ENCODE measurements around the gene ZNF408. TPM values are rescaled to one million over a fixed set of nuclear protein-coding genes. Genes with fewer than 3 reads are reported as not detected.

ZNF408 gene
- total and polyA plus RNA-seq, 2 of the 13 experiments (the other 11 are each of a cell fraction or from before 2014, with no cell fraction given) = 11.2 to 12.5 TPM

GRCh38 chr11:46726206-46726862 lies 25.5 kb downstream of the ZNF408 start:
- H3K4me3 ChIP-seq (replicated peaks in 1 of 3; ENCODE audit: insufficient read depth in 1 of 3, low read depth in 2 of 3, low read length in 3 of 3) = no peak overlapping the region
- DNase-seq (ENCODE audit: low spot score) = no peak
- intact Hi-C loops (cut with micrococcal nuclease; ENCODE audit: unreplicated experiment) = no loop called here
- H3K9ac ChIP-seq (ENCODE audit: insufficient read depth, low read depth, low read length) = no peak overlapping the region
- ChIA-PET POLR2A (interaction anchor here (1.0 to 4.9 kb wide), 5 partner anchors 7 to 51 kb away, joined by 3 to 54 read pairs (median 4); partner anchors contain the start of gene F2), CTCF (ENCODE audit: low intra/inter-chr PET ratio, low total read pairs) (no interaction called here)
- no peaks in the 10 kb centered on the region for H3K27me3 ChIP-seq (ENCODE audit: control insufficient read depth in 1 of 2, insufficient read depth in 2 of 2, low read length in 2 of 2)
- no peak overlapping the region for H2AFZ ChIP-seq (ENCODE audit: low read length)
- peaks cover 86% of the 10 kb centered on the region for H3K4me1 ChIP-seq (ENCODE audit: insufficient read depth, low read length)
- H4K20me1 ChIP-seq (ENCODE audit: insufficient read depth, low read length) = peaks cover 40% of the 10 kb centered on the region
- BruUV-seq (replicated peaks) = TSS peak; percentile 21
- H3K36me3 ChIP-seq (replicated peaks in 1 of 2; ENCODE audit: control insufficient read depth in 1 of 2, insufficient read depth in 2 of 2, low read length in 2 of 2) = peaks cover 37 to 75% of the 10 kb centered on the region in 2 experiments
- no peak overlapping the region for H3K27ac ChIP-seq (ENCODE audit: extremely low read length, insufficient read depth, low read length)
- no peak for FAIRE-seq
- H3K4me2 ChIP-seq (ENCODE audit: low read depth, low read length) = no peak overlapping the region
- no peaks in the 10 kb centered on the region for H3K9me3 ChIP-seq (ENCODE audit: low read length)
- peak; percentile 4; the same call in 1 of the 3 replicates for ATAC-seq
- peaks cover 50% of the 10 kb centered on the region for H3K79me2 ChIP-seq (ENCODE audit: insufficient read depth, low read length)
- in situ Hi-C loops (cut with HindIII; ENCODE audit: extremely low pct_ligation_motif_present, low pct_unique_long_range_greater_than_20kb) = loop anchor here (5.0 kb wide), 1 partner anchor 34 kb away; no protein-coding TSS in a partner anchor
- WGBS (ENCODE audit: low lambda C conversion rate) = over 99% methylated on average over 23 of the region's 26 CpGs
- no peak for TF ChIP-seq ZNF543 (CRISPR knock-in tag; IDR thresholded peaks at IDR 0.05)
- no peak for TF ChIP-seq ZNF260 (CRISPR knock-in tag; IDR thresholded peaks at IDR 0.05; ENCODE audit: borderline replicate concordance, low read depth)
- TF ChIP-seq NRL (CRISPR knock-in tag; IDR thresholded peaks at IDR 0.05; ENCODE audit: borderline replicate concordance) = peak; percentile 2; the same call in 1 of the 2 replicates
- TF ChIP-seq TFE3 (CRISPR knock-in tag; IDR thresholded peaks at IDR 0.05) = no peak
- TF ChIP-seq ZNF883 (CRISPR knock-in tag; IDR thresholded peaks at IDR 0.05; ENCODE audit: not compliant biosample characterization) = no peak
- TF ChIP-seq ZNF253 (CRISPR knock-in tag; IDR thresholded peaks at IDR 0.05; ENCODE audit: borderline replicate concordance) = no peak
- no peak for TF ChIP-seq MTA1 (CRISPR knock-in tag; IDR thresholded peaks at IDR 0.05; ENCODE audit: borderline replicate concordance)
- TF ChIP-seq POLR2G (IDR thresholded peaks at IDR 0.05; ENCODE audit: low read depth, low read length) = 0 out of 2 replicates have a peak, but pooled peaks have one; percentile 15
- no peak for TF ChIP-seq ATF3 (CRISPR knock-in tag; IDR thresholded peaks at IDR 0.05)
- TF ChIP-seq MAFK (conservative IDR thresholded peaks at IDR 0.05 in 1 of 2, IDR thresholded peaks at IDR 0.05 in 1 of 2; ENCODE audit: low read length in 2 of 2) = no peak
- TF ChIP-seq GPBP1L1 (CRISPR knock-in tag; IDR thresholded peaks at IDR 0.05) = no peak
- TF ChIP-seq TOPORS (CRISPR knock-in tag; IDR thresholded peaks at IDR 0.05) = no peak
- no peak for TF ChIP-seq NAIF1 (CRISPR knock-in tag; IDR thresholded peaks at IDR 0.05; ENCODE audit: borderline replicate concordance)
- TF ChIP-seq CSRNP2 (CRISPR knock-in tag; conservative IDR thresholded peaks at IDR 0.05; ENCODE audit: low read depth) = no peak
- no peak for TF ChIP-seq HNRNPUL1 (IDR thresholded peaks at IDR 0.05; ENCODE audit: low read depth, low read length)
- no peak for TF ChIP-seq ZNF124 (CRISPR knock-in tag; IDR thresholded peaks at IDR 0.05)
- no peak for TF ChIP-seq ZNF891 (CRISPR knock-in tag; IDR thresholded peaks at IDR 0.05)
- no peak for TF ChIP-seq ZNF678 (CRISPR knock-in tag; IDR thresholded peaks at IDR 0.05)
- no peak for TF ChIP-seq MTF1 (CRISPR knock-in tag; IDR thresholded peaks at IDR 0.05)
